MM.1S (cell line): ENCODE measurements around the gene PPP2CA.

Experiments used
- CTCF ChIP-seq: fragments of 300-600 bp; sonication (generic); IDR thresholded peaks from 2 replicates; pipeline ENCODE4 v1.5.1; 2016; ENCODE audit warnings: antibody characterized with exemption, low read length, mixed read lengths
- EZH2phosphoT487 ChIP-seq: fragments of 300-600 bp; sonication (generic); IDR thresholded peaks from 2 replicates; pipeline ENCODE4 v1.6.1; 2018; ENCODE audit warnings: antibody characterized with exemption, low read length

- no peak for TF ChIP-seq CTCF
- TF ChIP-seq EZH2phosphoT487, result no peak
These were observed 25.1 kb upstream of the PPP2CA start for GRCh38 chr5:134250949-134251348.
